Smooth muscle cell (in vitro differentiated cells): ENCODE data around the gene JAG2. TPM values are rescaled to one million over a fixed set of nuclear protein-coding genes. Genes with fewer than 3 reads are reported as not detected.

Experiments used
- DNase-seq: peaks from one replicate; lab custom pipeline; 2025; ENCODE audit not compliant: unreplicated experiment; lab: John Stamatoyannopoulos, UW
- H2AFZ ChIP-seq: fragments of 200-600 bp; sonication (generic); 2 replicates; pipeline ENCODE4 v1.6.0; 2016; ENCODE audit warnings: antibody characterized with exemption, low read depth, mild to moderate bottlenecking
- H3F3A ChIP-seq: fragments of 200-600 bp; sonication (generic); 2 replicates; pipeline ENCODE4 v1.6.0; 2017; ENCODE audit warnings: antibody characterized with exemption, low read depth
- H3K27ac ChIP-seq: fragments of 200-600 bp; sonication (generic); 2 replicates; pipeline ENCODE4 v1.5.1; 2016; ENCODE audit warnings: low read depth, mild to moderate bottlenecking
- H3K27me3 ChIP-seq: fragments of 200-600 bp; sonication (generic); 2 replicates; pipeline ENCODE4 v1.6.1; 2016; ENCODE audit warnings: low read depth, mild to moderate bottlenecking
- H3K36me3 ChIP-seq: fragments of 200-600 bp; sonication (generic); 2 replicates; pipeline ENCODE4 v1.5.1; 2016; ENCODE audit warnings: low read depth
- H3K4me1 ChIP-seq: fragments of 200-600 bp; sonication (generic); 2 replicates; pipeline ENCODE4 v1.5.1; 2016; ENCODE audit warnings: low read depth
- H3K4me2 ChIP-seq: fragments of 200-600 bp; sonication (generic); 2 replicates; pipeline ENCODE4 v1.6.0; 2016; ENCODE audit warnings: mild to moderate bottlenecking
- H3K4me3 ChIP-seq: fragments of 200-600 bp; sonication (generic); 2 replicates; pipeline ENCODE4 v1.5.1; 2016; ENCODE audit warnings: mild to moderate bottlenecking
- H3K79me2 ChIP-seq: fragments of 200-600 bp; sonication (generic); 2 replicates; pipeline ENCODE4 v1.6.0; 2016; ENCODE audit warnings: low read depth, mild to moderate bottlenecking
- H3K9ac ChIP-seq: fragments of 200-600 bp; sonication (generic); 2 replicates; pipeline ENCODE4 v1.6.0; 2016; ENCODE audit warnings: low read depth
- H3K9me3 ChIP-seq: fragments of 200-600 bp; sonication (generic); replicated peaks from 2 replicates; pipeline ENCODE4 v1.5.1; 2016; ENCODE audit warnings: low read depth
- H4K20me1 ChIP-seq: fragments of 200-600 bp; sonication (generic); 2 replicates; pipeline ENCODE4 v1.6.0; 2016; ENCODE audit warnings: low read depth
- WGBS: methylation state at CpG from one replicate; pipeline ENCODE4 v1.1.7; 2016; ENCODE audit warnings: low lambda C conversion rate; 5-methylcytosine and 5-hydroxymethylcytosine counted together
- polyA plus RNA-seq: library from polyadenylated mRNA; unstranded; fragments of >200 nt; fragmentation: Nextera tagmentation; extraction: Ambion mirVana; gene quantifications from 2 replicates; pipeline ENCODE4 v1.2.1, GENCODE V29; 2016
- total RNA-seq: library from RNA; depleted of rRNA; stranded (reverse); fragments of >200 nt; gene quantifications from 2 replicates; pipeline ENCODE4 v1.2.3, GENCODE V29; 2014
- TF ChIP-seq, protein P1 (sequence below): fragments of 200-600 bp; sonication (generic); IDR thresholded peaks from 2 replicates; pipeline ENCODE4 v1.5.1; 2017; ENCODE audit warnings: borderline replicate concordance, mild to moderate bottlenecking, antibody characterized with exemption; ENCODE audit not compliant: insufficient read depth, poor library complexity, severe bottlenecking

Gene JAG2
- total and polyA plus RNA-seq, 2 experiments from 2014 or later = 5.0 to 5.8 TPM

DNA sequence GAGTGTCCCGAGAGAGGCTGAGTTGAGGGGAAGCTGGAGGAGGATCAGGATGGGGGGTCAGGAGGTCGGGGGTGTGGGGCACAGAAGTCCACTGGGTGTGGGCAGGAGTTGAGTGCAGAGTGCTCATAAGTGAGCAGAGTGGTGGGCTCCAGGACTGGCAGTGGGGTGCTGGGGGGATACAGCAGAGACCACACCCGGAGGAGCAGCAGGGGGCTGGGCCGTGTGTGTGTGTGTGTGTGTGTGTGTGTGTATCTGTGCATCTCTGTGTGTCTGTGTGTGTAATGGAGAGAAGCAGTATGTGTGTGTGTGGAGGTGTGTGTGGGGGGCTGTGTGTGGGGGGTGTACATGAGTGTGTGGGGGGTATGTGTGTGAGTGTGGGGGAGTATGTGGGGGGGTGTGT, 17.4 kb upstream of the JAG2 start:
- H3K79me2 ChIP-seq = no peaks in the 10 kb centered on the region
- no peaks in the 10 kb centered on the region for H3F3A ChIP-seq
- H3K36me3 ChIP-seq = no peaks in the 10 kb centered on the region
- WGBS = 83% methylated on average over 3 of the region's 4 CpGs
- DNase-seq = no peak
- H3K4me1 ChIP-seq = no peaks in the 10 kb centered on the region
- no peak overlapping the region for H3K9ac ChIP-seq
- H3K27me3 ChIP-seq = no peaks in the 10 kb centered on the region
- no peak overlapping the region for H3K27ac ChIP-seq
- no peaks in the 10 kb centered on the region for H4K20me1 ChIP-seq
- no peak overlapping the region for H2AFZ ChIP-seq
- no peaks in the 10 kb centered on the region for H3K9me3 ChIP-seq
- no peak overlapping the region for H3K4me2 ChIP-seq
- H3K4me3 ChIP-seq = no peak overlapping the region
- TF ChIP-seq, protein P1, sequence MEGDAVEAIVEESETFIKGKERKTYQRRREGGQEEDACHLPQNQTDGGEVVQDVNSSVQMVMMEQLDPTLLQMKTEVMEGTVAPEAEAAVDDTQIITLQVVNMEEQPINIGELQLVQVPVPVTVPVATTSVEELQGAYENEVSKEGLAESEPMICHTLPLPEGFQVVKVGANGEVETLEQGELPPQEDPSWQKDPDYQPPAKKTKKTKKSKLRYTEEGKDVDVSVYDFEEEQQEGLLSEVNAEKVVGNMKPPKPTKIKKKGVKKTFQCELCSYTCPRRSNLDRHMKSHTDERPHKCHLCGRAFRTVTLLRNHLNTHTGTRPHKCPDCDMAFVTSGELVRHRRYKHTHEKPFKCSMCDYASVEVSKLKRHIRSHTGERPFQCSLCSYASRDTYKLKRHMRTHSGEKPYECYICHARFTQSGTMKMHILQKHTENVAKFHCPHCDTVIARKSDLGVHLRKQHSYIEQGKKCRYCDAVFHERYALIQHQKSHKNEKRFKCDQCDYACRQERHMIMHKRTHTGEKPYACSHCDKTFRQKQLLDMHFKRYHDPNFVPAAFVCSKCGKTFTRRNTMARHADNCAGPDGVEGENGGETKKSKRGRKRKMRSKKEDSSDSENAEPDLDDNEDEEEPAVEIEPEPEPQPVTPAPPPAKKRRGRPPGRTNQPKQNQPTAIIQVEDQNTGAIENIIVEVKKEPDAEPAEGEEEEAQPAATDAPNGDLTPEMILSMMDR = no peak

DNA sequence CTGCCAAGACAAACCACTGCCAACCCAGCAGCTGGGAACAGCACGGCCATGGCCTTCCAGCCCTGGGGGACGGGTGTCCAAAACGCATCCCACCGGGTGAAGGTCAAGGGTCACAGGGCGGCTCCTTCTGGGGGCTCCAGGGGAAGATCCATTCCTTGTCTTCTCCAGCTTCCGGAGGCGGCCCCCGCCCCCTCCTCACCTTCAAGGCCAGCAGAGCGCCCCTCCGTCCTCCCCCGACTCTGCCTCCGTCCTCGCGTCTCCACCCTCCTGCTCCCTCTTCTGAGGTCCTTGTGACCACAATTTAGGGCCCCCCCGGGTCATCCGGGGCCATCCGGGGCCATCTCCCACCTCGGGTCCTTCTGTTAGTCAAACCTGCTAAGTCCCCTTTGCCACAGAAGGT, 16.4 kb upstream of the JAG2 start:
- H3K4me3 ChIP-seq = no peak overlapping the region
- H3K9ac ChIP-seq = no peak overlapping the region
- DNase-seq = no peak
- TF ChIP-seq, protein P1 = no peak
- peaks cover 2% of the 10 kb centered on the region for H4K20me1 ChIP-seq
- no peaks in the 10 kb centered on the region for H3K79me2 ChIP-seq
- H3K9me3 ChIP-seq = no peaks in the 10 kb centered on the region
- H3K27me3 ChIP-seq = no peaks in the 10 kb centered on the region
- no peak overlapping the region for H2AFZ ChIP-seq
- no peak overlapping the region for H3K4me2 ChIP-seq
- H3K36me3 ChIP-seq = no peaks in the 10 kb centered on the region
- H3K27ac ChIP-seq = no peak overlapping the region
- peaks cover 4% of the 10 kb centered on the region for H3K4me1 ChIP-seq
- WGBS = 91% methylated on average over 14 of the region's 18 CpGs
- H3F3A ChIP-seq = no peaks in the 10 kb centered on the region

DNA sequence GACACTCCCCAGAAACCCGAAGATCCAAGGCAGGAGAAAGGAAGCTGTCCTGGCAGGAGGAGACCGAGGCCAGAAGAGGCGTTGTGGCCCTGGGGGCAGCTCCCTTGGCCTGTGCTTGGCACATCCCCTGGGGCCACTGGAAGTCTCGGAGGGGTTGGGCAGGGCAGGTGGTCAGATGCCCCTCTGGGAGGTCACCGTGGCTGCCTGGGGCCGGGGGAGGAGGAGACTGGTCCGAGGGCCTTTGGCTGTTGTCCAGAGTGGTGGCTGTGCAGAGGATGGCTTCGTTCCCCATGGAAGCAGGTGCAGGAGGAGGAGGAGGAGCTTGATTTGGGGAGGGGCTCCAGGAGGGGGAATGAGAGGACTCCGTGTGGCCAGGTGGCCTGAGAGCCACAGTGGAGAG, 15.9 kb upstream of the JAG2 start:
- no peak overlapping the region for H3K27ac ChIP-seq
- WGBS = 74% methylated on average over 9 of the region's 9 CpGs
- H3F3A ChIP-seq = no peaks in the 10 kb centered on the region

More for the DNA sequence above, 15.9 kb upstream of the JAG2 start:
- Histone ChIP-seq H3K79me2 (no peaks in the 10 kb centered on the region), H3K4me1 (peaks cover 4% of the 10 kb centered on the region), H2AFZ (no peak overlapping the region), H3K9me3 (no peaks in the 10 kb centered on the region), H4K20me1 (peaks cover 4% of the 10 kb centered on the region), H3K9ac (no peak overlapping the region), H3K4me2 (no peak overlapping the region), H3K4me3 (no peak overlapping the region), H3K36me3 (no peaks in the 10 kb centered on the region), H3K27me3 (no peaks in the 10 kb centered on the region)
- DNase-seq = no peak
- TF ChIP-seq, protein P1 = no peak
